WI38 (cell line): ENCODE measurements around the gene TACR1.

Source experiments
- H3K4me3 ChIP-seq: 2 replicates; pipeline ENCODE4 v1.5.1; 2011; ENCODE audit warnings: low read depth, mild to moderate bottlenecking, control low read depth, low read length
- TF ChIP-seq, protein P1 (sequence below): IDR thresholded peaks from 2 replicates; pipeline ENCODE4 v1.5.1; 2012; ENCODE audit warnings: low read depth, mild to moderate bottlenecking, control low read depth, low read length

Gene TACR1

GRCh38 chr2:75012080-75012479 is 187.2 kb downstream of the TACR1 start:
- TF ChIP-seq, protein P1, sequence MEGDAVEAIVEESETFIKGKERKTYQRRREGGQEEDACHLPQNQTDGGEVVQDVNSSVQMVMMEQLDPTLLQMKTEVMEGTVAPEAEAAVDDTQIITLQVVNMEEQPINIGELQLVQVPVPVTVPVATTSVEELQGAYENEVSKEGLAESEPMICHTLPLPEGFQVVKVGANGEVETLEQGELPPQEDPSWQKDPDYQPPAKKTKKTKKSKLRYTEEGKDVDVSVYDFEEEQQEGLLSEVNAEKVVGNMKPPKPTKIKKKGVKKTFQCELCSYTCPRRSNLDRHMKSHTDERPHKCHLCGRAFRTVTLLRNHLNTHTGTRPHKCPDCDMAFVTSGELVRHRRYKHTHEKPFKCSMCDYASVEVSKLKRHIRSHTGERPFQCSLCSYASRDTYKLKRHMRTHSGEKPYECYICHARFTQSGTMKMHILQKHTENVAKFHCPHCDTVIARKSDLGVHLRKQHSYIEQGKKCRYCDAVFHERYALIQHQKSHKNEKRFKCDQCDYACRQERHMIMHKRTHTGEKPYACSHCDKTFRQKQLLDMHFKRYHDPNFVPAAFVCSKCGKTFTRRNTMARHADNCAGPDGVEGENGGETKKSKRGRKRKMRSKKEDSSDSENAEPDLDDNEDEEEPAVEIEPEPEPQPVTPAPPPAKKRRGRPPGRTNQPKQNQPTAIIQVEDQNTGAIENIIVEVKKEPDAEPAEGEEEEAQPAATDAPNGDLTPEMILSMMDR = no peak
- no peak overlapping the region for H3K4me3 ChIP-seq

DNA sequence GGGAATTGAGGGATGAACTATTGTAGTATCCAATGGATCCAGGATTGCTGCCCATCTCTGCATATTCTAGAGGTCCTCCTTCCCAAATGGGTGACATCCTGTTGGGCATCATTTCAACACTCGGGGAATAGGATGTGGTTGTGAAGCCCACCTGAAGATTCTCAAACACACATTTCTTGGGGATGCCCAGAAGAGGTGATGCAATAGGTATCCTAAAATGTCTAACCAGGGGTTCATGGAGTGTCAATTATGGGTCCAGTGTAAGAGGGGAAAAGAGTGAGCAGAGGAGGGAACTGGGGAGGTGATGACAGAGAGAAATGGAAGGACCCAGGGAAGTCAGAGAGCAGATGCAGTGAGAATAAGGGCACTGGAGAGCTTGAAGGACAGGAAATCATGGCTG is 188.7 kb downstream of the TACR1 start:
- no peak overlapping the region for H3K4me3 ChIP-seq
- TF ChIP-seq, protein P1 = no peak

- no peak overlapping the region for H3K4me3 ChIP-seq
- TF ChIP-seq, protein P1 = no peak
Measured at GRCh38 chr2:75007819-75008218, 191.5 kb downstream of the TACR1 start.

DNA sequence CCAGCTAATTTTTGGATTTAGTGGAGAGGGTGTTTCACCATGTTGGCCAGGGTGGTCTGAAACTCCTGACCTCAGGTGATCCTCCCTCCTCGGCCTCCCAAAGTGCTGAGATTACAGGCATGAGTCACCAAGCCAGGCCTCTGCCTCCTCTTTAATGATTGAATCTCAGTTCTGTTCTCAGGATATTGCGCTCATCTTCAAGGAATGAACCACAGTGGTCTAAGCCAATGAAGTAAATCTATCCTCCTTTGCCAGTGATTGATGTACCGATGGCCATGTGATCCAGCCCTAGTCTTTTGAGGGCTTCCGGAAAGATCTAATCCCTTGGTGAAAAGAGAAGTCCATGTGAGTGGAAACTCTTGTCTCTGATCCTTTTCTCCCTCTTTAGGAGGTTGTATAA is 192.3 kb downstream of the TACR1 start:
- no peak overlapping the region for H3K4me3 ChIP-seq
- TF ChIP-seq, protein P1 = no peak

DNA sequence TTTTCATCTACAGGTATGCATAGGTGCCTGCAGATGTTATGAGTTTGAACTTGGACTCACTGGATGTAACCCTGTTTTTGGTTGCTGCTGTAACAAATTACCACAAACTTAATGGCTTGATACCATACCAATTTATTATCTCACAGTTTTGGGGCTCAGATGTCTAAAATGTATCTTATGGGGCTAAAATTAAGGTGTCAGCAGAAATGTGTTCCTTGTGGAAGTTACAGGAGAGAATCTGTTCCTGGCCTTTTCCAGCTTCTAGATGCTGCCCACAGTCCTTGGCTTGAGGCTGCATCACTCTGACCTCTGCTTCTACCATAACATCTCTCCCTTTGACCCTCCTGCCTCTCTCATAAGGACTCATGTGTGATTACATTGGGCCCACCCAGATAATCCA is 193.3 kb downstream of the TACR1 start:
- no peak overlapping the region for H3K4me3 ChIP-seq
- TF ChIP-seq, protein P1 = no peak

DNA sequence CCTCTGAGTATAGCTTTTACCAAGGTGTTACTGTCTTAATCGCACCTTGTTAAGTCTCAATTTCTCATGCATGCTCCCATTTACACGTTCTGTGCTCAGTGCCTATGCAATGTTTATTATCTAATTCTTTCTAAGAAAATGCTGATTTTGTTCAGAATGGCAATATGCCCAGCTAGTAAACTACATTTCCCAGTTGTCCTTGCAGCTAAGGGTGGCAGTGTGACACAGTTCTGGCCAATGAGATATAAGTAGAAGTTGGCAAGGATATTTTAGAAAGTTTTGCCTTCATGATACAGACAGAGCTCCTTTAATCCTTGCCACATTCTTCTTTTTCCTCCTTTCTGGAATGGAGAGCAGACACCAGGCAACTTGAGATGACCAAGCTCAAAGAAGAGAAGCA is 195.5 kb downstream of the TACR1 start:
- H3K4me3 ChIP-seq = no peak overlapping the region

DNA sequence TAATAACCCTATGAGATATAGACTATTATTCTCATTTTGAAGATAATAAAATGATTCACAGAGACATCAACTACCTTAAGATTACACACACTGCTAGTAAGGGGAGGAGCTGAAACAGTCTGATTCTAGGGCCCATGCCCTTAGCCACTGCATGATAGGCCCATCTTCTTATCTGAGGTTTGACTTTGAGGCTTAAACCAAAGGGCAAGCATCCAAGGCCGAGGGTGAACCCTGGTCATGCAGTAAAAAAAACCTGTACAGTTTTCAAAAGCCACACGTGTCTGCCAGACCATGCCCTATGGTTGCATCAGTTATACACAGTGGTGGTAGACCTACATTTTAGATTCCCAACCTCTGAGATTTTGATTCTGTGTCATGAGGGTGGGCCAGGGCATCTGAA is 196.0 kb downstream of the TACR1 start:
- no peak overlapping the region for H3K4me3 ChIP-seq
- TF ChIP-seq, protein P1 = no peak

More for the DNA sequence above, 195.5 kb downstream of the TACR1 start:
- TF ChIP-seq, protein P1 = no peak
